ENCODE results near the gene KCMF1.

DNA sequence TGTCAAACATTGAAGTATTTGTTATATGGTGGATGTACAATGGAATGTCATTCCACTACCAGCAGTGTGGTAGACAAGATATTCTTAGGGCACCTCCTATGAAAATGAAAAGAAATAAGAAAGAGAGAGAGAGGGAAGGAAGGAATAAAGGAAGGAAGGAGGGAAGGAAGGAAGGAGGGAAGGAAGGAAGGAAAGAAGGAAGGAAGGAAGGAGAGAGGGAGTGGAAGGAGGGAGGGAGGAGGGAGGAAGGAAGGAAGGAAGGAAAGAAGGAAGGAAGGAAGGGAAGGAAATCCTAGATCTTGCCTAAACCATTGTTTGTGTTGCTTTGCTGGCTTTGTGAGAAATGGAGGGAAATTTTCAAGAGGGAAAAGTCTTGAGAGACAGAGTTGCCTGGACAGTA is 112.1 kb downstream of the KCMF1 start:
- TF ChIP-seq POLR2AphosphoS5 (IDR thresholded peaks at IDR 0.05; ENCODE audit: borderline replicate concordance, low read depth, low read length) (no peak), EZH2 (IDR thresholded peaks at IDR 0.05) (no peak)

Data from SK-N-MC (cell line).